Activated T-cell treated with anti-CD3 and anti-CD28 coated beads, Interleukin-2, amount 50 U/mL, for 48 hours (primary cell): ENCODE results near the gene DMRTC2.

Experiments used
- DNase-seq, 2 experiments: peaks; one replicate each; pipeline ENCODE4 v3.0.0-alpha.2; 2020

Gene DMRTC2

DNA sequence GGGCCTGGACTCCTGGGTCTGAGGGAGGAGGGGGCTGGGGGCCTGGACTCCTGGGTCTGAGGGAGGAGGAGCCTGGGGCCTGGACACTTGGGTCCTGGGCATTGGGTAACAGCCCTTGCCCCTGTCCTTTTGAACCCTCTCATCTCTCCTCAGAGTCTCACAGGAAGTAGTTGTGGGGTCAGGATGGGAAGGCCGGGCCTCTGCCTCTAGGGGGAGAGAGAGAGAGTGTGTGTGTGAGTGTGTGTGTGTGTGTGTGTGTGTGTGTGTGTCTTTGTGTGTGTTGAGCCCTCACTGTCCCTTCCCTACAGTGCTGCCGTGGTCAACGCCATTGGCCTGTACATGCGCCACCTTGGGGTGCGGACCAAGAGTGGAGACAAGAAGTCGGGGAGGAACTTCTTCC is 49.1 kb downstream of the DMRTC2 start:
- DNase-seq: peak in 1 of 2 experiments; percentile 55

DNA sequence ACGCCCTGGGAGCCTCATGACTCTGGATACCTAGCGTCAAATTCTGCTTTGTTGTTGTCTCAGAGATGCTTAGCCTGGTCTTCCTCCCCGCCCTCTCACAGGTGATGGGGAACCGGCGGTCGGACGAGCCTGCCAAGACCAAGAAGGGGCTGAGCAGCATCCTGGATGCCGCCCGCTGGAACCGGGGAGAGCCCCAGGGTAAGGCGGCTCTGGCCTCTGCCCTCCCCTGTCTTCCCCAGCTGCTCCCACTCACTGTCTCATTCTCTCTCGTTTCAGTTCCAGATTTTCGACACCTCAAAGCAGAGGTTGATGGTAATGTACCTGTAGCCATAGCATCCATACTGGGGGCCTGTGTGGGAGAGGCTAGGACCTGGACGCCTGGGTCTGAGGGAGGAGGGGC is 49.5 kb downstream of the DMRTC2 start:
- no peak for DNase-seq

GRCh38 chr19:41895745-41896580 is 51.1 kb downstream of the DMRTC2 start:
- peak; percentile 45 to 49 for DNase-seq

GRCh38 chr19:41896581-41896942 is 51.7 kb downstream of the DMRTC2 start:
- no peak for DNase-seq

GRCh38 chr19:41897181-41897580 is 52.3 kb downstream of the DMRTC2 start:
- no peak for DNase-seq

DNA sequence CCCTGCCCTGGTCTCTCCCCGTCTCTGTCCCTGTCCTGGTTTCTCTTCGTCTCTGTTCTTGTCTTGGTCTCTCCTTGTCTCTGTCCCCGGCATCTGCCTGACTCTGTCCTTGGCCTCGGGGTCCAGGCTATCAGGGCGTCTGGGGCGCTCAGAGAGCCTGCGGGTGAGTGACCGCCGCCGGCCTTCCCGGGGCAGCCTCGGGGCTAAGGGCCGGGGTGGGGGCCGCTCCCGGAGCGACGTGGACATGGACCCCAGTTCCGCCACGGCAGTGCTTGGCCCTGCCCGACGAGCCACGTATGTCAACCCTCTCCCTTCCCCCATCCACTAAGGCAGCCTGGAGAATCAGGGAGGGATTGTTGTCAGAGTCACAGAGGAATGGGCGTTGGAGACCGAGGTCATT is 53.0 kb downstream of the DMRTC2 start:
- DNase-seq: no peak

- no peak for DNase-seq
Observed at GRCh38 chr19:41898235-41898634, 53.4 kb downstream of the DMRTC2 start.
